SK-N-SH (cell line): ENCODE data around the gene CCND1. TPM values are rescaled to one million over a fixed set of nuclear protein-coding genes. Genes with fewer than 3 reads are reported as not detected.
A peak's percentile ranks its signal among the peaks of the same experiment; 100 is the strongest.

Source experiments
- CTCF ChIA-PET: fragments of 300-600, 350-600 bp; formaldehyde crosslinking; extraction: SDS; loops from one replicate; lab custom pipeline; 2021; lab: Yijun Ruan, JAX
- POLR2A ChIA-PET: fragments of 350-600 bp; sonication (Branson Sonifier 250); formaldehyde crosslinking; extraction: SDS; loops from one replicate; lab custom pipeline; 2020; ENCODE audit warnings: antibody characterized with exemption, inconsistent platforms; lab: Yijun Ruan, JAX
- DNase-seq: peaks from one replicate; pipeline ENCODE4 v3.0.0; 2012
- H2AFZ ChIP-seq: fragments of 200-600 bp; sonication (generic); 2 replicates; pipeline ENCODE4 v1.8.1; 2016; ENCODE audit warnings: antibody characterized with exemption, mild to moderate bottlenecking, low read depth
- H3F3A ChIP-seq: fragments of 200-600 bp; sonication (generic); replicated peaks from 2 replicates; pipeline ENCODE3; 2016; ENCODE audit warnings: antibody characterized with exemption, mild to moderate bottlenecking; ENCODE audit not compliant: insufficient read depth
- H3K27ac ChIP-seq, 2 experiments: fragments of 200-500 bp in 1 of 2; fragments of 200-600 bp in 1 of 2; sonication (Bioruptor generic) in 1 of 2; sonication (generic), shearing (Covaris generic) in 1 of 2; 2 replicates each; pipeline versions ENCODE4 v1.5.1 to v1.6.1; 2014 to 2016; ENCODE audit warnings: low read depth in 2 of 2, inconsistent platforms in 1 of 2, low read length in 1 of 2, mild to moderate bottlenecking in 1 of 2, mixed read lengths in 1 of 2
- H3K27me3 ChIP-seq: fragments of 200-600 bp; sonication (generic), shearing (Covaris generic); 2 replicates; pipeline ENCODE4 v1.6.1; 2016; ENCODE audit warnings: mixed run types; ENCODE audit not compliant: insufficient read depth
- H3K36me3 ChIP-seq, 2 experiments: fragments of 200-500 bp in 1 of 2; fragments of 200-600 bp in 1 of 2; sonication (Bioruptor generic) in 1 of 2; sonication (generic) in 1 of 2; replicated peaks in 1 of 2; 2 replicates each; pipeline versions ENCODE3 to v1.5.1; 2014 to 2016; ENCODE audit warnings: low read length in 1 of 2, mild to moderate bottlenecking in 1 of 2; ENCODE audit not compliant: insufficient read depth in 2 of 2, control insufficient read depth in 1 of 2
- H3K4me1 ChIP-seq, 2 experiments: fragments of 200-500 bp in 1 of 2; fragments of 200-600 bp in 1 of 2; sonication (Bioruptor generic) in 1 of 2; sonication (generic), shearing (Covaris generic) in 1 of 2; 2 replicates each; pipeline versions ENCODE4 v1.5.1 to v1.6.1; 2014 to 2016; ENCODE audit warnings: low read depth in 1 of 2, low read length in 1 of 2, mixed run types in 1 of 2; ENCODE audit not compliant: insufficient read depth in 2 of 2, control insufficient read depth in 1 of 2
- H3K4me2 ChIP-seq: fragments of 200-600 bp; sonication (generic), shearing (Covaris generic); 2 replicates; pipeline ENCODE4 v1.6.1; 2017; ENCODE audit warnings: mixed run types
- H3K4me3 ChIP-seq, 2 experiments: fragments of 200-500 bp in 1 of 2; fragments of 200-600 bp in 1 of 2; sonication (Bioruptor generic) in 1 of 2; sonication (generic), shearing (Covaris generic) in 1 of 2; 2 replicates each; pipeline versions ENCODE4 v1.5.1 to v1.8.1; 2014 to 2016; ENCODE audit warnings: low read depth in 2 of 2, inconsistent platforms in 1 of 2, low read length in 1 of 2, mild to moderate bottlenecking in 1 of 2, mixed read lengths in 1 of 2, moderate library complexity in 1 of 2
- H3K79me2 ChIP-seq: fragments of 200-600 bp; sonication (generic); 2 replicates; pipeline ENCODE4 v1.8.1; 2017; ENCODE audit warnings: mild to moderate bottlenecking; ENCODE audit not compliant: insufficient read depth
- H3K9ac ChIP-seq: fragments of 200-600 bp; sonication (generic); 2 replicates; pipeline ENCODE4 v1.6.1; 2017; ENCODE audit warnings: mixed run types
- H3K9me2 ChIP-seq: fragments of 200-600 bp; sonication (generic); 2 replicates; pipeline ENCODE4 v1.6.1; 2017; ENCODE audit warnings: mixed run types
- H3K9me3 ChIP-seq: fragments of 200-600 bp; sonication (generic); 2 replicates; pipeline ENCODE4 v1.6.1; 2017; ENCODE audit warnings: mixed run types, mild to moderate bottlenecking, moderate library complexity
- H4K20me1 ChIP-seq: fragments of 200-600 bp; sonication (generic); 2 replicates; pipeline ENCODE4 v1.6.1; 2017; ENCODE audit warnings: mild to moderate bottlenecking, mixed run types; ENCODE audit not compliant: insufficient read depth
- NFIC ChIP-seq: IDR thresholded peaks from 2 replicates; pipeline ENCODE4 v1.4.0; 2012; ENCODE audit warnings: borderline replicate concordance
- RFX5 ChIP-seq: IDR thresholded peaks from 2 replicates; pipeline ENCODE4 v1.6.1; 2012; ENCODE audit warnings: mild to moderate bottlenecking, improper control_type of control experiment, low read length
- RXRA ChIP-seq: IDR thresholded peaks from 2 replicates; pipeline ENCODE4 v1.4.0; 2012; ENCODE audit warnings: low read depth, mild to moderate bottlenecking, borderline replicate concordance
- SMC3 ChIP-seq: IDR thresholded peaks from 2 replicates; pipeline ENCODE4 v1.6.1; 2012; ENCODE audit warnings: low read depth, low read length, improper control_type of control experiment
- USF1 ChIP-seq: IDR thresholded peaks from 2 replicates; pipeline ENCODE4 v1.4.0; 2012; ENCODE audit warnings: low read depth, borderline replicate concordance
- YY1 ChIP-seq: IDR thresholded peaks from 2 replicates; pipeline ENCODE4 v1.4.0; 2012; ENCODE audit warnings: low read depth, mild to moderate bottlenecking
- WGBS: methylation state at CpG from one replicate; pipeline ENCODE4 v1.1.6; 2017; ENCODE audit warnings: low lambda C conversion rate; 5-methylcytosine and 5-hydroxymethylcytosine counted together
- polyA plus RNA-seq, 3 experiments: library from polyadenylated mRNA; depleted of rRNA; stranded (reverse); fragments of >200 nt; gene quantifications; 2 replicates each; pipeline ENCODE4 v1.2.3, GENCODE V29; 2012
- TF ChIP-seq, protein P1 (sequence below): IDR thresholded peaks from 2 replicates; pipeline ENCODE4 v1.6.1; 2012; ENCODE audit warnings: mild to moderate bottlenecking, low read depth, low read length, moderate library complexity

The CCND1 gene
- polyA plus RNA-seq, 1 of the 3 experiments (the other 2 are of a cell fraction), result 242 TPM

- Histone ChIP-seq H3K27me3 (no peaks in the 10 kb centered on the region), H3K4me3 (no peak overlapping the region), H3K79me2 (no peaks in the 10 kb centered on the region), H3K27ac (no peak overlapping the region), H3K4me1 (no peaks in the 10 kb centered on the region; a peak in 1 of 4 replicates), H3F3A (peaks cover 4% of the 10 kb centered on the region), H3K4me2 (peak overlapping the region; percentile 63), H3K9me2 (no peaks in the 10 kb centered on the region), H4K20me1 (no peaks in the 10 kb centered on the region), H3K36me3 (no peaks in the 10 kb centered on the region), H2AFZ (no peak overlapping the region), H3K9ac (no peak overlapping the region), H3K9me3 (no peaks in the 10 kb centered on the region)
- POLR2A ChIA-PET, result no interaction called here
- no peak for DNase-seq
- TF ChIP-seq SMC3 (no peak), RXRA (no peak), USF1 (no peak), YY1 (no peak), RFX5 (no peak)
- TF ChIP-seq, protein P1, sequence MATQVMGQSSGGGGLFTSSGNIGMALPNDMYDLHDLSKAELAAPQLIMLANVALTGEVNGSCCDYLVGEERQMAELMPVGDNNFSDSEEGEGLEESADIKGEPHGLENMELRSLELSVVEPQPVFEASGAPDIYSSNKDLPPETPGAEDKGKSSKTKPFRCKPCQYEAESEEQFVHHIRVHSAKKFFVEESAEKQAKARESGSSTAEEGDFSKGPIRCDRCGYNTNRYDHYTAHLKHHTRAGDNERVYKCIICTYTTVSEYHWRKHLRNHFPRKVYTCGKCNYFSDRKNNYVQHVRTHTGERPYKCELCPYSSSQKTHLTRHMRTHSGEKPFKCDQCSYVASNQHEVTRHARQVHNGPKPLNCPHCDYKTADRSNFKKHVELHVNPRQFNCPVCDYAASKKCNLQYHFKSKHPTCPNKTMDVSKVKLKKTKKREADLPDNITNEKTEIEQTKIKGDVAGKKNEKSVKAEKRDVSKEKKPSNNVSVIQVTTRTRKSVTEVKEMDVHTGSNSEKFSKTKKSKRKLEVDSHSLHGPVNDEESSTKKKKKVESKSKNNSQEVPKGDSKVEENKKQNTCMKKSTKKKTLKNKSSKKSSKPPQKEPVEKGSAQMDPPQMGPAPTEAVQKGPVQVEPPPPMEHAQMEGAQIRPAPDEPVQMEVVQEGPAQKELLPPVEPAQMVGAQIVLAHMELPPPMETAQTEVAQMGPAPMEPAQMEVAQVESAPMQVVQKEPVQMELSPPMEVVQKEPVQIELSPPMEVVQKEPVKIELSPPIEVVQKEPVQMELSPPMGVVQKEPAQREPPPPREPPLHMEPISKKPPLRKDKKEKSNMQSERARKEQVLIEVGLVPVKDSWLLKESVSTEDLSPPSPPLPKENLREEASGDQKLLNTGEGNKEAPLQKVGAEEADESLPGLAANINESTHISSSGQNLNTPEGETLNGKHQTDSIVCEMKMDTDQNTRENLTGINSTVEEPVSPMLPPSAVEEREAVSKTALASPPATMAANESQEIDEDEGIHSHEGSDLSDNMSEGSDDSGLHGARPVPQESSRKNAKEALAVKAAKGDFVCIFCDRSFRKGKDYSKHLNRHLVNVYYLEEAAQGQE, result no peak
- CTCF ChIA-PET, result interaction anchor here (0.6 to 4.9 kb wide), 31 partner anchors 9 to 796 kb away, joined by 3 to 55 read pairs (median 5); partner anchors contain the start of gene LTO1
- WGBS, result 37% methylated on average over 8 of the region's 8 CpGs
Observed at GRCh38 chr11:69685348-69685747, 44.4 kb downstream of the CCND1 start.

DNA sequence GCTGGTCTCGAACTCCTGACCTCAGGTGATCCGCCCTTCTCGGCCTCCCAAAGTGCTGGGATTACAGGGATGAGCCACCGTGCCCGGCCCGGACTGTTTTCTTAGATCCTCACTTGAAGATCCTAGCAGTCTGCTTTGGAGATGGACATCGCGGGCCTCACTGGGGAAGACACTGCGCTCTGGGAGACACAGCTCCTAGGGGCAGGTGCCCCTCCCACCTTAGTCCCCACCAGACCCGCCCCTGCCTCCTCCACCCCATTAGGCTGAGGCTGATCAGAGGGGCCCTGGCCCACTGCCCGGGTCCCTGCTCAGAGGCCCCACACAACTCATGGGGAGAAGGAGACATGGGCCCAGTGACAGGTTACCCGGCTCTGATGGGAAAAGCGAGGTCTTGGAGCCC, 45.5 kb downstream of the CCND1 start:
- Histone ChIP-seq H4K20me1 (no peaks in the 10 kb centered on the region), H3K9me2 (no peaks in the 10 kb centered on the region), H3K4me1 (no peaks in the 10 kb centered on the region; a peak in 1 of 4 replicates), H3F3A (peaks cover 4% of the 10 kb centered on the region), H3K4me3 (no peak overlapping the region), H3K4me2 (no peak overlapping the region), H3K27ac (no peak overlapping the region), H3K9me3 (no peaks in the 10 kb centered on the region), H3K9ac (no peak overlapping the region), H3K79me2 (no peaks in the 10 kb centered on the region), H3K36me3 (no peaks in the 10 kb centered on the region), H2AFZ (no peak overlapping the region), H3K27me3 (peaks cover 6% of the 10 kb centered on the region; the same call in 1 of the 2 replicates)
- TF ChIP-seq NFIC, result no peak
- no peak for TF ChIP-seq RFX5
- TF ChIP-seq RXRA, result no peak
- TF ChIP-seq, protein P1, result no peak
- POLR2A ChIA-PET, result no interaction called here
- no peak for DNase-seq
- WGBS, result 81% methylated on average over 10 of the region's 13 CpGs
- CTCF ChIA-PET, result interaction anchor here (0.8 to 4.9 kb wide), 17 partner anchors 9 to 514 kb away, joined by 3 to 55 read pairs (median 5); no protein-coding TSS in a partner anchor
